Sigmoid colon (tissue), 7 donors: ENCODE measurements around the gene HECTD4. TPM values are rescaled to one million over a fixed set of nuclear protein-coding genes. Genes with fewer than 3 reads are reported as not detected.

ENCODE experiments used
- DNase-seq: peaks from one replicate; pipeline ENCODE4 v3.0.0-alpha.2; 2019
- H3K27ac ChIP-seq, 4 donors: fragments of 200-600 bp; sonication (generic); one replicate each; pipeline ENCODE4 v1.5.1; 2016 to 2019; ENCODE audit warnings: mild to moderate bottlenecking in 1 of 4
- H3K27me3 ChIP-seq, 3 donors: fragments of 200-600 bp; sonication (generic); one replicate each; pipeline ENCODE4 v1.5.1; 2019; ENCODE audit warnings: mild to moderate bottlenecking in 1 of 3
- H3K36me3 ChIP-seq, 4 donors: fragments of 200-600 bp; sonication (generic); one replicate each; pipeline ENCODE4 v1.5.1; 2016 to 2019
- H3K4me1 ChIP-seq, 4 donors: fragments of 200-600 bp; sonication (generic); one replicate each; pipeline ENCODE4 v1.5.1; 2017 to 2019
- H3K4me3 ChIP-seq, 4 donors: fragments of 200-600 bp; sonication (generic); one replicate each; pipeline ENCODE4 v1.5.1; 2017 to 2019; ENCODE audit warnings: mild to moderate bottlenecking in 2 of 4, moderate library complexity in 1 of 4
- H3K9me3 ChIP-seq, 4 donors: fragments of 200-600 bp in 3 of 4; sonication (generic) in 3 of 4; one replicate each; pipeline versions ENCODE4 v1.5.1 to v1.6.1; 2013 to 2019
- CTCF ChIP-seq, 4 experiments: fragments of 450-650 bp in 3 of 4; fragments of 200-600 bp in 1 of 4; IDR thresholded peaks; one replicate each; pipeline ENCODE4 v1.5.1; 2016 to 2019; ENCODE audit warnings: antibody characterized with exemption in 4 of 4, mild to moderate bottlenecking in 3 of 4, moderate library complexity in 2 of 4
- EP300 ChIP-seq, 4 donors: sonication (generic); formaldehyde crosslinking; IDR thresholded peaks; one replicate each; pipeline ENCODE4 v1.6.1; 2017; ENCODE audit warnings: antibody characterized with exemption in 4 of 4
- POLR2A ChIP-seq, 2 donors: fragments of 450-650 bp; IDR thresholded peaks; one replicate each; pipeline ENCODE4 v1.6.1; 2016; ENCODE audit warnings: antibody characterized with exemption in 2 of 2, mild to moderate bottlenecking in 2 of 2, moderate library complexity in 2 of 2
- POLR2AphosphoS5 ChIP-seq, 4 donors: sonication (generic); formaldehyde crosslinking; IDR thresholded peaks; one replicate each; pipeline ENCODE4 v1.6.1; 2017; ENCODE audit warnings: antibody characterized with exemption in 4 of 4
- WGBS, 2 donors: extraction: QIAGEN DNeasy Blood & Tissue Kit; methylation state at CpG; one replicate each; pipeline ENCODE4 v1.1.7; 2013; 5-methylcytosine and 5-hydroxymethylcytosine counted together
- intact Hi-C: fragments of 100-400 bp; cut with DNase I; formaldehyde crosslinking; loops from one replicate; pipeline ENCODE4 v1.15.1; 2023
- polyA plus RNA-seq, 3 donors: library from polyadenylated mRNA; stranded (reverse); fragments of 200-250 nt; gene quantifications; one replicate each; pipeline ENCODE4 v1.2.3, GENCODE V29; 2013
- total RNA-seq, 4 donors: library from RNA; depleted of rRNA; stranded (reverse); fragments of >200 nt; gene quantifications; one replicate each; pipeline ENCODE4 v1.1.0, GENCODE V29; 2016
- donor health status: healthy with polysubstance abuse.
- donor health status: Bipolar disorder and iron deficiency.
- donor health status: healthy.

Gene HECTD4
- total and polyA plus RNA-seq, 7 donors = 5.4 to 64.8 (median 26.0) TPM

DNA sequence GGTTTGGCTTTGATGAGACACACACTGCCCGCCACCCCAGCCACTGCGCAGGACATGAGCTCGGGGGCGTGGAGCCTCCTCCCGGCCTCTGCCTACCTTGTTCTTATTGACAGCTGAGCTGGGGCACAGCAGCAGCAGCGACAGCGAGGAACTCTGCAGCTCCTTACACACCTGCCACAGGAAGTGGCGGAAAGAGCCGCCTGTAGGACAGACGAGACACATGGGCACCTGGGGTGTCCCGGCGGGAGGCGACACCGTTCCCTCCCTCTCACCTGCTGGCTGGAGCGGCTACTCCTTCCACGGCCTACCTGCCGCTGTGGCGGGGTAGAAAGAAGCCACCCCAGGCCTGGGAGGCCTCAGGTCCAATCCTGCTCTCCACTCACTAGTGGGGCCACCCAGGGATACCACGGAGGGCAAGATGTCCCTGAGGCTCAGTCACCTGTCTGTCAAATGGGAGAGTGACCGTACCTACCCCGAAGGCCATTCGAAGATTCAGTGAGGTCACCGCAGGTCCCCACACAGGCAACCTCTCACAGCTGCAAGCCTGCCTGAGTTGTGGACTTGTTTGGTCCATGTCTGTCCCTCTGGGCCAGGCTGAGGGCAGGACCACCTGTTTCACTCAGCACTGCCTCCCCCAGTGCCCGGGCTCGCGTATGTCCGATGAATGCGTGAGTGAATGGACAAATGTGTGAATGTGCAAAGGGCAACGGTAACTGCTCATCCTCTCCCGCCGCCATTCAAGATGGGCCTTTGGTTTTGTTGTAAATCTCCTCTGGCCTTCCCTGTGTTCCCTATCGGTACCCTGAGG, 214.3 kb downstream of the HECTD4 start:
- WGBS, 2 donors = 90 to 92% methylated on average over 32 of the region's 32 CpGs
- H3K27me3 ChIP-seq = no peaks in the 10 kb centered on the region
- TF ChIP-seq POLR2AphosphoS5 (IDR thresholded peaks at IDR 0.05) = no peak
- no peak for TF ChIP-seq POLR2A (IDR thresholded peaks at IDR 0.05)
- TF ChIP-seq CTCF (IDR thresholded peaks at IDR 0.05) = no peak
- TF ChIP-seq EP300 (IDR thresholded peaks at IDR 0.05) = no peak
- intact Hi-C loops = loop anchor here (10.0 kb wide), 1 partner anchor 223 kb away; no protein-coding TSS in a partner anchor
- no peak overlapping the region for H3K4me3 ChIP-seq
- H3K27ac ChIP-seq = no peak overlapping the region
- peaks cover 17 to 78% (median 31%) of the 10 kb centered on the region in 4 donors for H3K36me3 ChIP-seq
- DNase-seq = peak; percentile 53
- no peaks in the 10 kb centered on the region for H3K4me1 ChIP-seq
- no peaks in the 10 kb centered on the region for H3K9me3 ChIP-seq

GRCh38 chr12:112167031-112167461, 215.2 kb downstream of the HECTD4 start:
- no peaks in the 10 kb centered on the region for H3K9me3 ChIP-seq
- H3K27me3 ChIP-seq = no peaks in the 10 kb centered on the region
- TF ChIP-seq POLR2AphosphoS5 (IDR thresholded peaks at IDR 0.05) (no peak), CTCF (IDR thresholded peaks at IDR 0.05) (no peak), POLR2A (IDR thresholded peaks at IDR 0.05) (no peak), EP300 (IDR thresholded peaks at IDR 0.05) (no peak)
- no peak overlapping the region for H3K27ac ChIP-seq
- H3K4me3 ChIP-seq = no peak overlapping the region
- peak; percentile 46 for DNase-seq
- peaks cover 10 to 78% (median 29%) of the 10 kb centered on the region in 4 donors for H3K36me3 ChIP-seq
- intact Hi-C loops = loop anchor here (10.0 kb wide), 1 partner anchor 222 kb away; no protein-coding TSS in a partner anchor
- WGBS, 2 donors = 96% methylated on average over 12 of the region's 12 CpGs
- H3K4me1 ChIP-seq = no peaks in the 10 kb centered on the region

DNA sequence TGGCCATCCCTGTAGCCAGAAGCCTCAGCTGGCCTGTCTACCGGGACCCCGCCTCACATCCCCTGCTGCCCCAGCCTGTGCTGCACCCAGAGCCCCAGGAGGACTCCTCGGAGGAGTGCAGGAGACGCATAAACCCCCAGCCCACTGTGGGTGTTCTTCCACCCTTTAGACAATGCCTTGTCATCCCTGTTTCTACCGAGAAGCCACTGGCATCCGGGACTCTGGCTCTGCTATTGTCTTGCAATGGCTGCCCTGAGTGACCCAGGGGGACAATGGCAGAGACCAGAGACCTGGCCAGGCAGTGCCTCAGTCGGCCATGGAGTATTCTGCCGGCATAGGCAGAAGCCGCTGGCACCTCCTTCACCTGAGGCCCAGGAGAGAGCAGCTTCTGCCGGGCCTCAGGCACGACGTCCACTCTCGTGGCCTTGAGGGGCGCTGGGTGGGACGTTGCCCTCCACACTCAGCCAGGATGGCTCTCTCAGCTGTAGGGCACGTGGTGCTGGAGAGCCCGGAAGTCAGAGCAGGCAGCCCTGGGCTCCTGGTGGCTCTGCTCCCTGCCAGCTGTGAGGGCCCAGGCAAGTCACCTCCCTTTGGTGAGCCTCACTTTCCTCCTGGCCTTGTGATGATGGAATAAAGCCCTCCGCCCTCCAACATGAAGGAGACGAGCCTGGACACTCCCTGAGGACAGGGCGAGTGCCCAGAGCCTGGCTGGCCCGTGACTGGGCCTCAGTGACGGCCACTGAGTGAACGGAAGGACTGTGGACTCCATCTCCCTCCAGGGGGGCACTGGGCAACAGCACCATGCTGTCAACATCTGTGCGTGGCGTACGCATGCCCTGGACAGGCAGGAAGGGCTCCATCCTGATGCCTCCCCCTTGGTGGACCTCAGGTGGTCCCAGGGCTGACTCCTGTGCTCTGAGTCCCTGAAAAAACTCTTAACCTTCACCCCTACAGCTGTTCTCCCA, 215.9 kb downstream of the HECTD4 start:
- peak; percentile 57 for DNase-seq
- Histone ChIP-seq H3K4me3 (no peak overlapping the region), H3K9me3 (no peaks in the 10 kb centered on the region), H3K4me1 (no peaks in the 10 kb centered on the region), H3K27me3 (no peaks in the 10 kb centered on the region), H3K27ac (no peak overlapping the region), H3K36me3 (peaks cover 7 to 78% (median 32%) of the 10 kb centered on the region in 4 donors)
- 95 to 97% methylated on average over 26 of the region's 26 CpGs for WGBS, 2 donors
- TF ChIP-seq POLR2AphosphoS5 (IDR thresholded peaks at IDR 0.05) (no peak), CTCF (IDR thresholded peaks at IDR 0.05) (no peak), EP300 (IDR thresholded peaks at IDR 0.05) (no peak), POLR2A (IDR thresholded peaks at IDR 0.05) (no peak)
- intact Hi-C loops = loop anchor here (10.0 kb wide), 1 partner anchor 222 kb away; no protein-coding TSS in a partner anchor

- Histone ChIP-seq H3K4me1 (no peaks in the 10 kb centered on the region), H3K9me3 (no peaks in the 10 kb centered on the region), H3K4me3 (no peak overlapping the region), H3K27me3 (no peaks in the 10 kb centered on the region), H3K27ac (no peak overlapping the region), H3K36me3 (peaks cover 2 to 78% (median 30%) of the 10 kb centered on the region in 4 donors)
- 97% methylated on average over 13 of the region's 13 CpGs for WGBS, 2 donors
- TF ChIP-seq POLR2AphosphoS5 (IDR thresholded peaks at IDR 0.05) (no peak), CTCF (IDR thresholded peaks at IDR 0.05) (no peak), EP300 (IDR thresholded peaks at IDR 0.05) (no peak), POLR2A (IDR thresholded peaks at IDR 0.05) (no peak)
- intact Hi-C loops = loop anchor here (10.0 kb wide), 1 partner anchor 221 kb away; no protein-coding TSS in a partner anchor
- DNase-seq = no peak
These were observed 216.6 kb downstream of the HECTD4 start for GRCh38 chr12:112165624-112166023.
